ENCODE measurements around the gene DNAJC25. TPM values are rescaled to one million over a fixed set of nuclear protein-coding genes. Genes with fewer than 3 reads are reported as not detected.

The DNAJC25 gene
- total RNA-seq, 1 experiment from 2014 or later: 10.2 TPM

DNA sequence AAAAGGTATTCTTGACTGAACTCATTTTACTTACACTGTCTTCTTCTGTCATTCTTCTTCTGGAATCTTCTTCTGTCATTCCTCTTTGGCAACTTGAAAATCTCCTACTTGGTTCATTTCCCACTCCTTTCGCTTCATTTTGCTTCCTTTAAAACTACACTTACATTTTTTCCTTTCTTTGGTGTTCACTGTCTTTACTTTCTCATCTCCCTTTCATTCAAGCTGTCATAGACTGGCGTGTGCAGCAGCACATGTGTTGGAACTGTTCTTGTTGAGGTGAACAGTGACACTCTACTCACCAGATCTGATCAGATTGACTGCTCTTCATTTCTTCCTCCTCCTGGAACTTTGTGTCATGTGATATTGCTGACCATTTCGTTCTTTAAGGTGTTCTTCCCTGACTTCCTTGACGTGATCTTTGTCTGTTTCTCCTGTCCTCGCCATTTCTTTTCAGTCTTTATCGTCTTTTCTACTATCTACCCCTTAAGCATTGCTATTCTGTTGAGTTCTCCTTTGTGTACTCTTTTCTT lies 6.4 kb downstream of the DNAJC25 start:
- no peak for DNase-seq
- POLR2A ChIA-PET: no interaction called here
- intact Hi-C loops (cut with micrococcal nuclease; ENCODE audit: unreplicated experiment): no loop called here
- H3K27me3 ChIP-seq (replicated peaks; ENCODE audit: control insufficient read depth, insufficient read depth, low read length): no peaks in the 10 kb centered on the region
- TF ChIP-seq, protein P1, sequence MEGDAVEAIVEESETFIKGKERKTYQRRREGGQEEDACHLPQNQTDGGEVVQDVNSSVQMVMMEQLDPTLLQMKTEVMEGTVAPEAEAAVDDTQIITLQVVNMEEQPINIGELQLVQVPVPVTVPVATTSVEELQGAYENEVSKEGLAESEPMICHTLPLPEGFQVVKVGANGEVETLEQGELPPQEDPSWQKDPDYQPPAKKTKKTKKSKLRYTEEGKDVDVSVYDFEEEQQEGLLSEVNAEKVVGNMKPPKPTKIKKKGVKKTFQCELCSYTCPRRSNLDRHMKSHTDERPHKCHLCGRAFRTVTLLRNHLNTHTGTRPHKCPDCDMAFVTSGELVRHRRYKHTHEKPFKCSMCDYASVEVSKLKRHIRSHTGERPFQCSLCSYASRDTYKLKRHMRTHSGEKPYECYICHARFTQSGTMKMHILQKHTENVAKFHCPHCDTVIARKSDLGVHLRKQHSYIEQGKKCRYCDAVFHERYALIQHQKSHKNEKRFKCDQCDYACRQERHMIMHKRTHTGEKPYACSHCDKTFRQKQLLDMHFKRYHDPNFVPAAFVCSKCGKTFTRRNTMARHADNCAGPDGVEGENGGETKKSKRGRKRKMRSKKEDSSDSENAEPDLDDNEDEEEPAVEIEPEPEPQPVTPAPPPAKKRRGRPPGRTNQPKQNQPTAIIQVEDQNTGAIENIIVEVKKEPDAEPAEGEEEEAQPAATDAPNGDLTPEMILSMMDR (IDR thresholded peaks at IDR 0.05; ENCODE audit: insufficient read depth in 1 of 2, low read depth in 1 of 2, low read length in 1 of 2, severe bottlenecking in 1 of 2, unreplicated experiment in 1 of 2): no peak
- BruUV-seq (replicated peaks): no TSS peak
- H3K36me3 Mint-ChIP-seq (ENCODE audit: insufficient read depth, unreplicated experiment): peaks cover 12% of the 10 kb centered on the region
- no peak overlapping the region for H3K4me3 ChIP-seq (ENCODE audit: low read depth, low read length)
- no peaks in the 10 kb centered on the region for H3K27me3 Mint-ChIP-seq (ENCODE audit: insufficient read depth, unreplicated experiment)
- H3K9me3 ChIP-seq: no peaks in the 10 kb centered on the region
- CTCF ChIA-PET: no interaction called here
- no peak overlapping the region for H3K27ac Mint-ChIP-seq (ENCODE audit: unreplicated experiment)
- H3K4me1 Mint-ChIP-seq (ENCODE audit: low read depth, unreplicated experiment): peaks cover 31% of the 10 kb centered on the region
- H3K4me1 ChIP-seq: peaks cover 35% of the 10 kb centered on the region
- no peaks in the 10 kb centered on the region for H3K36me3 ChIP-seq (ENCODE audit: control insufficient read depth, insufficient read depth, low read length)
- H3K4me3 Mint-ChIP-seq (ENCODE audit: unreplicated experiment): no peak overlapping the region
- H3K9me3 Mint-ChIP-seq (ENCODE audit: unreplicated experiment): no peaks in the 10 kb centered on the region

DNA sequence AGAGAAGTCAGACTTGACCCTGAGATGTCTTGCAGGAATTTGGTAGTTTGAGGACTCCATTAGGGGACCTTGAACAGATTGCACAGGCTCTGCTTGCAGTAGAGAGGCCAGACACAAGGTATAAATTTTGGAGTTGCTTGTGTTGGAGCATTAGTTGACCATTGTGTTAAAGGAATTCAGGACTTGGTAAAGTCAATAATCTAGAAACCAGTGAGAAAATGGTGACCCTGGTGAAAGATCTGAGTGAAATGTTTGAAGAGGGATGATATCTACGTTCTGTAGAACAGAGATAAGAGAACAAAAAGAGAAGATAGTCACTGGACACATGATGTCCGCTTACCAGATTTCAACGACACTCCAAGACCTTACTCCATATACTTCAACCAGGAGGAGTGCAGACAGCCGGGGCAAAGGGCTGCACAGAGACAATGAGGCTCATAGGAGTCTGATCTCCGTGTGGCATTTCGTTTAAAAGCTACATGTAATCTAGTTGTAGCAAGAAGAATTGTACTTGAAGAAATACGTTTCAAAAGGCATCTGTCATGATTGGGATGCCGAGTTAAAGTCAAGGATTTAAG lies 13.2 kb downstream of the DNAJC25 start:
- Mint-ChIP-seq H3K9me3 (ENCODE audit: unreplicated experiment) (no peaks in the 10 kb centered on the region), H3K27me3 (ENCODE audit: insufficient read depth, unreplicated experiment) (no peaks in the 10 kb centered on the region), H3K27ac (ENCODE audit: unreplicated experiment) (peak overlapping the region; percentile 16), H3K4me3 (ENCODE audit: unreplicated experiment) (peak overlapping the region; percentile 37), H3K36me3 (ENCODE audit: insufficient read depth, unreplicated experiment) (peaks cover 28% of the 10 kb centered on the region), H3K4me1 (ENCODE audit: low read depth, unreplicated experiment) (peaks cover 16% of the 10 kb centered on the region)
- Histone ChIP-seq H3K36me3 (ENCODE audit: control insufficient read depth, insufficient read depth, low read length) (no peaks in the 10 kb centered on the region; the same call in 1 of the 2 replicates), H3K9me3 (no peaks in the 10 kb centered on the region), H3K4me1 (peaks cover 36% of the 10 kb centered on the region), H3K4me3 (ENCODE audit: low read depth, low read length) (no peak overlapping the region), H3K27me3 (replicated peaks; ENCODE audit: control insufficient read depth, insufficient read depth, low read length) (no peaks in the 10 kb centered on the region)
- ChIA-PET POLR2A (interaction anchor here (0.6 kb wide), 1 partner anchor 19 kb away, joined by 3 read pairs; no protein-coding TSS in a partner anchor), CTCF (no interaction called here)
- TF ChIP-seq, protein P1 (IDR thresholded peaks at IDR 0.05; ENCODE audit: insufficient read depth in 1 of 2, low read depth in 1 of 2, low read length in 1 of 2, severe bottlenecking in 1 of 2, unreplicated experiment in 1 of 2): no peak
- no TSS peak for BruUV-seq (replicated peaks)
- intact Hi-C loops (cut with micrococcal nuclease; ENCODE audit: unreplicated experiment): loop anchor here (2.0 kb wide), 1 partner anchor 19 kb away; no protein-coding TSS in a partner anchor
- DNase-seq: peak; percentile 47 to 53

DNA sequence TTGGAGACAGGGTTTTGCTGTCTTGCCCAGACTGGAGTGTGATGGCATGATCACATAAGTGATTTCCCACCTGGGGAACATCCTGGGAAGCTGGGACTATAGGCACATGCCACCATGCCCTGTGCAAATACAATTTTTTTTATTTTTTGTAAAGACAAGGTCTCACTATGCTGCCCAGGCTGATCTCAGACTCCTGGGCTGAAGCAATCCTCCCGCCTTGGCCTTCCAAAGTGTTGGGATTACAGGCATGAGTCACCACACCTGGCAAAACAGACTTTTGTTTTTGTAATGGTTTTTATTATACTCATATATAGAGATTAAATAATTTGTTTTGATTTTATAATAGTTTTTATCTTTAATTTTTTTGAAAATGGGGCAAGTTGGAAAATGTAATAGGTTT lies 14.7 kb downstream of the DNAJC25 start:
- CTCF ChIA-PET: no interaction called here
- no peaks in the 10 kb centered on the region for H3K27me3 ChIP-seq (replicated peaks; ENCODE audit: control insufficient read depth, insufficient read depth, low read length)
- intact Hi-C loops (cut with micrococcal nuclease; ENCODE audit: unreplicated experiment): loop anchor here (2.0 kb wide), 1 partner anchor 17 kb away; no protein-coding TSS in a partner anchor
- H3K9me3 ChIP-seq: no peaks in the 10 kb centered on the region
- POLR2A ChIA-PET: no interaction called here
- no TSS peak for BruUV-seq (replicated peaks)
- Mint-ChIP-seq H3K9me3 (ENCODE audit: unreplicated experiment) (no peaks in the 10 kb centered on the region), H3K27ac (ENCODE audit: unreplicated experiment) (no peak overlapping the region), H3K27me3 (ENCODE audit: insufficient read depth, unreplicated experiment) (no peaks in the 10 kb centered on the region), H3K4me3 (ENCODE audit: unreplicated experiment) (no peak overlapping the region), H3K4me1 (ENCODE audit: low read depth, unreplicated experiment) (peaks cover 16% of the 10 kb centered on the region), H3K36me3 (ENCODE audit: insufficient read depth, unreplicated experiment) (peaks cover 39% of the 10 kb centered on the region)
- H3K36me3 ChIP-seq (ENCODE audit: control insufficient read depth, insufficient read depth, low read length): no peaks in the 10 kb centered on the region; the same call in 1 of the 2 replicates
- no peak for DNase-seq
- H3K4me1 ChIP-seq: peaks cover 36% of the 10 kb centered on the region
- H3K4me3 ChIP-seq (ENCODE audit: low read depth, low read length): no peak overlapping the region
- TF ChIP-seq, protein P1 (IDR thresholded peaks at IDR 0.05; ENCODE audit: insufficient read depth in 1 of 2, low read depth in 1 of 2, low read length in 1 of 2, severe bottlenecking in 1 of 2, unreplicated experiment in 1 of 2): no peak

Measured in Caco-2 (cell line).